Panc1 (cell line): ENCODE measurements around the gene BNIP2. TPM values are rescaled to one million over a fixed set of nuclear protein-coding genes. Genes with fewer than 3 reads are reported as not detected.

ENCODE experiments used
- ATAC-seq: fragments of 200-7000 bp; cut with Tn5 transposase; 2 replicates; pipeline ENCODE4 v1.9.1; 2020; ENCODE audit warnings: mild to moderate bottlenecking, moderate library complexity
- BruUV-seq: library from RNA; stranded (reverse); fragments of 400-500 nt; replicated peaks from 2 replicates; lab custom pipeline; 2021; lab: Mats Ljungman, UMichigan
- CTCF ChIA-PET: fragments of 300-600 bp; sonication (Branson Sonifier 250); formaldehyde crosslinking; loops from one replicate; lab custom pipeline; 2022; ENCODE audit warnings: antibody characterized with exemption; lab: Charles Lee
- POLR2A ChIA-PET: fragments of 300-600 bp; sonication (Branson Sonifier 250); formaldehyde crosslinking; loops from one replicate; lab custom pipeline; 2022; ENCODE audit warnings: antibody characterized with exemption; lab: Charles Lee
- DNase-seq: peaks from one replicate; pipeline ENCODE4 v3.0.0-alpha.2; 2010; ENCODE audit warnings: low read depth, low spot score
- H3K27ac ChIP-seq: 2 replicates; pipeline ENCODE4 v1.5.1; 2011; ENCODE audit warnings: mild to moderate bottlenecking, low read length, inconsistent platforms
- H3K27me3 ChIP-seq: fragments of 200-500 bp; sonication (Bioruptor generic); 2 replicates; pipeline ENCODE4 v1.6.0; 2014; ENCODE audit warnings: low read length, inconsistent platforms; ENCODE audit not compliant: control insufficient read depth, insufficient read depth
- H3K36me3 ChIP-seq: fragments of 200-500 bp; sonication (Bioruptor generic); 2 replicates; pipeline ENCODE4 v1.5.1; 2014; ENCODE audit warnings: inconsistent platforms, mild to moderate bottlenecking, low read length, moderate library complexity; ENCODE audit not compliant: control insufficient read depth, insufficient read depth
- H3K4me1 ChIP-seq: 2 replicates; pipeline ENCODE4 v1.5.1; 2011; ENCODE audit warnings: inconsistent platforms, mild to moderate bottlenecking, low read length, moderate library complexity; ENCODE audit not compliant: control insufficient read depth, insufficient read depth
- H3K4me3 ChIP-seq, 2 experiments: 2 replicates each; pipeline ENCODE4 v1.5.1; 2011 to 2012; ENCODE audit warnings: low read depth in 2 of 2, low read length in 2 of 2, mild to moderate bottlenecking in 2 of 2, inconsistent platforms in 1 of 2, moderate library complexity in 1 of 2
- H3K9me3 ChIP-seq: fragments of 200-500 bp; sonication (Bioruptor generic); 2 replicates; pipeline ENCODE4 v1.5.1; 2014; ENCODE audit warnings: low read depth, mild to moderate bottlenecking, inconsistent platforms, low read length, moderate library complexity; ENCODE audit not compliant: control insufficient read depth, insufficient read depth
- POLR2AphosphoS5 ChIP-seq: IDR thresholded peaks from 2 replicates; pipeline ENCODE4 v1.6.1; 2012; ENCODE audit warnings: mild to moderate bottlenecking, low read depth, low read length, moderate library complexity
- SIN3A ChIP-seq: IDR thresholded peaks from 2 replicates; pipeline ENCODE4 v1.6.1; 2012; ENCODE audit warnings: low read depth, mild to moderate bottlenecking, low read length, moderate library complexity, borderline replicate concordance; ENCODE audit not compliant: insufficient read depth
- TCF7L2 ChIP-seq: IDR thresholded peaks from 2 replicates; pipeline ENCODE4 v1.6.1; 2011; ENCODE audit warnings: mild to moderate bottlenecking, low read depth, low read length, inconsistent platforms
- in situ Hi-C: cut with HindIII; loops from 2 replicates; pipeline ENCODE4 v1.10.0; 2016; ENCODE audit warnings: low sequenced_read_pairs, low pct_unique_long_range_greater_than_20kb
- intact Hi-C: fragments of 100-400 bp; cut with micrococcal nuclease; formaldehyde crosslinking; loops from one replicate; pipeline ENCODE4 v1.10.0; 2022; ENCODE audit not compliant: unreplicated experiment
- total RNA-seq: library from RNA; stranded (reverse); gene quantifications from one replicate; pipeline ENCODE4 v1.2.1, GENCODE V29; 2021; ENCODE audit not compliant: unreplicated experiment
- TF ChIP-seq, protein P1 (sequence below): fragments of 450-650 bp; IDR thresholded peaks from 2 replicates; pipeline ENCODE4 v1.5.1; 2017; ENCODE audit warnings: mild to moderate bottlenecking
- TF ChIP-seq, protein P2 (sequence below), 2 experiments: IDR thresholded peaks; 2 replicates each; pipeline ENCODE4 v1.6.1; 2011 to 2012; ENCODE audit warnings: low read depth in 2 of 2, control low read depth in 1 of 2, low read length in 1 of 2, mild to moderate bottlenecking in 1 of 2, moderate library complexity in 1 of 2; ENCODE audit not compliant: insufficient read depth in 1 of 2

BNIP2 gene
- total RNA-seq, 1 experiment from 2014 or later: 70.7 TPM

DNA sequence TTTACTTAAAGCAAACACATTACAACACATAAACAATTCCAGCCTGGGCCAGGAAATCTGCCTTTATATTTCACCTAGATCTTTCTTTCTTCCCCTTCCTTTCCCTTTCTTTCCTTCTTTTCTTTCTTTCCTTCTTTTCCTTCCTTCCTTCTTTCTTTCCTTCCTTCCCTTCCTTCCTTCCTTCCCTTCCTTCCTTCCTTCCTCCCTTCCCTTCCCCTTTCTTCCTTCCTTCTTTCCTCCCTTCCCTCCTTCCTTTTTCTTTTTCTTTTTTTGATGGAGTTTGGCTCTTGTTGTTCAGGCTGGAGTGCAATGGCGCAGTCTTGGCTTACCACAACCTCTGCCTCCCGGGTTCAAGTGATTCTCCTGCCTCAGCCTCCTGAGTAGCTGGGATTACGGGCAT, 24.1 kb upstream of the BNIP2 start:
- in situ Hi-C loops (no loop called here), intact Hi-C loops (no loop called here)
- H3K4me1 ChIP-seq: no peaks in the 10 kb centered on the region
- no peak overlapping the region for H3K27ac ChIP-seq
- BruUV-seq: no TSS peak
- DNase-seq (no peak), ATAC-seq (no peak)
- CTCF ChIA-PET: no interaction called here
- POLR2A ChIA-PET: no interaction called here
- H3K36me3 ChIP-seq: no peaks in the 10 kb centered on the region
- peaks cover 8% of the 10 kb centered on the region; the same call in 1 of the 2 replicates for H3K27me3 ChIP-seq
- TF ChIP-seq, protein P1, sequence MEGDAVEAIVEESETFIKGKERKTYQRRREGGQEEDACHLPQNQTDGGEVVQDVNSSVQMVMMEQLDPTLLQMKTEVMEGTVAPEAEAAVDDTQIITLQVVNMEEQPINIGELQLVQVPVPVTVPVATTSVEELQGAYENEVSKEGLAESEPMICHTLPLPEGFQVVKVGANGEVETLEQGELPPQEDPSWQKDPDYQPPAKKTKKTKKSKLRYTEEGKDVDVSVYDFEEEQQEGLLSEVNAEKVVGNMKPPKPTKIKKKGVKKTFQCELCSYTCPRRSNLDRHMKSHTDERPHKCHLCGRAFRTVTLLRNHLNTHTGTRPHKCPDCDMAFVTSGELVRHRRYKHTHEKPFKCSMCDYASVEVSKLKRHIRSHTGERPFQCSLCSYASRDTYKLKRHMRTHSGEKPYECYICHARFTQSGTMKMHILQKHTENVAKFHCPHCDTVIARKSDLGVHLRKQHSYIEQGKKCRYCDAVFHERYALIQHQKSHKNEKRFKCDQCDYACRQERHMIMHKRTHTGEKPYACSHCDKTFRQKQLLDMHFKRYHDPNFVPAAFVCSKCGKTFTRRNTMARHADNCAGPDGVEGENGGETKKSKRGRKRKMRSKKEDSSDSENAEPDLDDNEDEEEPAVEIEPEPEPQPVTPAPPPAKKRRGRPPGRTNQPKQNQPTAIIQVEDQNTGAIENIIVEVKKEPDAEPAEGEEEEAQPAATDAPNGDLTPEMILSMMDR: no peak
- TF ChIP-seq, protein P2, sequence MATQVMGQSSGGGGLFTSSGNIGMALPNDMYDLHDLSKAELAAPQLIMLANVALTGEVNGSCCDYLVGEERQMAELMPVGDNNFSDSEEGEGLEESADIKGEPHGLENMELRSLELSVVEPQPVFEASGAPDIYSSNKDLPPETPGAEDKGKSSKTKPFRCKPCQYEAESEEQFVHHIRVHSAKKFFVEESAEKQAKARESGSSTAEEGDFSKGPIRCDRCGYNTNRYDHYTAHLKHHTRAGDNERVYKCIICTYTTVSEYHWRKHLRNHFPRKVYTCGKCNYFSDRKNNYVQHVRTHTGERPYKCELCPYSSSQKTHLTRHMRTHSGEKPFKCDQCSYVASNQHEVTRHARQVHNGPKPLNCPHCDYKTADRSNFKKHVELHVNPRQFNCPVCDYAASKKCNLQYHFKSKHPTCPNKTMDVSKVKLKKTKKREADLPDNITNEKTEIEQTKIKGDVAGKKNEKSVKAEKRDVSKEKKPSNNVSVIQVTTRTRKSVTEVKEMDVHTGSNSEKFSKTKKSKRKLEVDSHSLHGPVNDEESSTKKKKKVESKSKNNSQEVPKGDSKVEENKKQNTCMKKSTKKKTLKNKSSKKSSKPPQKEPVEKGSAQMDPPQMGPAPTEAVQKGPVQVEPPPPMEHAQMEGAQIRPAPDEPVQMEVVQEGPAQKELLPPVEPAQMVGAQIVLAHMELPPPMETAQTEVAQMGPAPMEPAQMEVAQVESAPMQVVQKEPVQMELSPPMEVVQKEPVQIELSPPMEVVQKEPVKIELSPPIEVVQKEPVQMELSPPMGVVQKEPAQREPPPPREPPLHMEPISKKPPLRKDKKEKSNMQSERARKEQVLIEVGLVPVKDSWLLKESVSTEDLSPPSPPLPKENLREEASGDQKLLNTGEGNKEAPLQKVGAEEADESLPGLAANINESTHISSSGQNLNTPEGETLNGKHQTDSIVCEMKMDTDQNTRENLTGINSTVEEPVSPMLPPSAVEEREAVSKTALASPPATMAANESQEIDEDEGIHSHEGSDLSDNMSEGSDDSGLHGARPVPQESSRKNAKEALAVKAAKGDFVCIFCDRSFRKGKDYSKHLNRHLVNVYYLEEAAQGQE (IDR thresholded peaks at IDR 0.05; ENCODE audit: insufficient read depth in 1 of 2, low read depth in 2 of 2, low read length in 1 of 2): no peak
- TF ChIP-seq SIN3A: no peak
- TF ChIP-seq TCF7L2: no peak
- no peak for TF ChIP-seq POLR2AphosphoS5
- H3K9me3 ChIP-seq: no peaks in the 10 kb centered on the region
- H3K4me3 ChIP-seq: no peak overlapping the region

DNA sequence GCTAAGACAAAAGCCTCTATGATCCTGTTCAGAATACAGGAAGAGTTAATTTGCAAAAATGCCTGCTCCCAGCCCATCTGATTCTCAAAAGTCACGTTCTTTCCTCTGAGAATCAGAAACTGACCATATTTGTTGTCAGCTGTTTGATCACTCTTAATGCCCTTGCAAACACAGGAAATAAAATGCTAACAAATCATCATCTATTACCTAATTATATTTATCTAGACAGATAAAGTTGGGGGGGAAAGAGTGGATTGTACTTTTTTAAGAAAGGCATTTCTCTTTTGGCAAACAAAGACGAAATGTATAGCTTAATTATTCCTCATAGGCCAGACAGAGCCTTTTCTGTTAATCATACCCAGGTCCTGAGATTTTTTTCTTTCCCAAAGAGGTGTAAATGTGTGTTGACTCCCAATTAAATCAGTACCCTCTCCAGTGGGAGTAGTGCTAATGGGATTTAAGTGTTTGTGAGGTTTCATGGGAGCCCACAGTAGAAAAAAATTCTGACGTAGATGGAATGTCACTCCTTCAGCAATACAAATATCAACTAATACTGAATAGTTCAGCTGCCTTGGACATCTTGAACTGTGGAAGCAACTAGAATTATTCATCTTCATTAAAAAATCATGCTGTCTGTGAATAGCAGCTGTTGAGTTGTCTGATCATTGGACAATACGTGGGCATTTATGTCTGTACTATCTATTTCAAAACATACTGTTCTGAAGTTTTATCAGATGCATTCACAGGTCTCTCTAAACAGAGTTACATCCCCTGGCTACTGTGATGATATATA, 22.5 kb upstream of the BNIP2 start:
- POLR2A ChIA-PET: no interaction called here
- intact Hi-C loops: no loop called here
- DNase-seq: no peak
- no peak overlapping the region for H3K27ac ChIP-seq
- H3K4me3 ChIP-seq: no peak overlapping the region
- H3K4me1 ChIP-seq: no peaks in the 10 kb centered on the region
- no peak for ATAC-seq
- H3K36me3 ChIP-seq: no peaks in the 10 kb centered on the region
- CTCF ChIA-PET: no interaction called here
- in situ Hi-C loops: no loop called here
- H3K27me3 ChIP-seq: peaks cover 9% of the 10 kb centered on the region; the same call in 1 of the 2 replicates
- no peaks in the 10 kb centered on the region for H3K9me3 ChIP-seq
- no TSS peak for BruUV-seq
- TF ChIP-seq POLR2AphosphoS5 (no peak), SIN3A (no peak), TCF7L2 (no peak)
- TF ChIP-seq, protein P1: no peak
- TF ChIP-seq, protein P2 (IDR thresholded peaks at IDR 0.05; ENCODE audit: insufficient read depth in 1 of 2, low read depth in 2 of 2, low read length in 1 of 2): no peak
